Stomach (tissue), 4 donors: ENCODE results near the gene SIM1.

ENCODE experiments used
- EP300 ChIP-seq: sonication (generic); formaldehyde crosslinking; IDR thresholded peaks from one replicate; pipeline ENCODE4 v1.6.1; 2017; ENCODE audit warnings: antibody characterized with exemption
- POLR2A ChIP-seq, 4 donors: fragments of 450-650 bp; IDR thresholded peaks; one replicate each; pipeline ENCODE4 v1.6.1; 2016; ENCODE audit warnings: antibody characterized with exemption in 4 of 4, control low read depth in 2 of 4, mild to moderate bottlenecking in 1 of 4, moderate library complexity in 1 of 4
- POLR2AphosphoS5 ChIP-seq, 3 donors: sonication (generic); formaldehyde crosslinking; IDR thresholded peaks; one replicate each; pipeline ENCODE4 v1.6.1; 2016; ENCODE audit warnings: antibody characterized with exemption in 3 of 3
- TF ChIP-seq, protein P1 (sequence below), 7 experiments: fragments of 450-650 bp in 4 of 7; fragments of 200-600 bp in 3 of 7; sonication (generic) in 3 of 7; IDR thresholded peaks; one replicate each; pipeline ENCODE4 v1.5.1; 2016 to 2019; ENCODE audit warnings: antibody characterized with exemption in 7 of 7, control low read depth in 2 of 7, mild to moderate bottlenecking in 1 of 7

DNA sequence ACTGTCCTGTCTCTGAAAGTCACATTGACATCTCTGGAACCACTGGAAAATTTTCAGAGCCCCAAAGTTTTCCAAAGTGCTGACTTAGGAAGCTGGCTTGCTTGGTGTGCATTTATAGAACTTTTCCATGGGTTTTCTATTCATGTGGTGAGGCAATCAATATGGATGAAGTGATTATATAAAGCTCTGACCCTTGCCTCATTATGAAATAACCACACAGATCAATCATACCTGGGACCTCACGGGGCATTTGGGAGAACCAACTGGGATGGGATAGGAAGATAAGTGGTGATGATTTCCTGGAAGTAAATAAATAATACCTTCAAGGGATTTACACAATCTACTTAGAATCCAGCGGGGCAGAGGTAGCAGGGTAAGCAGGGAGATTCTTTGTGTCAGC lies 22.9 kb upstream of the SIM1 start:
- TF ChIP-seq POLR2AphosphoS5 (IDR thresholded peaks at IDR 0.05) (no peak), POLR2A (IDR thresholded peaks at IDR 0.05) (no peak), EP300 (no peak)
- TF ChIP-seq, protein P1, sequence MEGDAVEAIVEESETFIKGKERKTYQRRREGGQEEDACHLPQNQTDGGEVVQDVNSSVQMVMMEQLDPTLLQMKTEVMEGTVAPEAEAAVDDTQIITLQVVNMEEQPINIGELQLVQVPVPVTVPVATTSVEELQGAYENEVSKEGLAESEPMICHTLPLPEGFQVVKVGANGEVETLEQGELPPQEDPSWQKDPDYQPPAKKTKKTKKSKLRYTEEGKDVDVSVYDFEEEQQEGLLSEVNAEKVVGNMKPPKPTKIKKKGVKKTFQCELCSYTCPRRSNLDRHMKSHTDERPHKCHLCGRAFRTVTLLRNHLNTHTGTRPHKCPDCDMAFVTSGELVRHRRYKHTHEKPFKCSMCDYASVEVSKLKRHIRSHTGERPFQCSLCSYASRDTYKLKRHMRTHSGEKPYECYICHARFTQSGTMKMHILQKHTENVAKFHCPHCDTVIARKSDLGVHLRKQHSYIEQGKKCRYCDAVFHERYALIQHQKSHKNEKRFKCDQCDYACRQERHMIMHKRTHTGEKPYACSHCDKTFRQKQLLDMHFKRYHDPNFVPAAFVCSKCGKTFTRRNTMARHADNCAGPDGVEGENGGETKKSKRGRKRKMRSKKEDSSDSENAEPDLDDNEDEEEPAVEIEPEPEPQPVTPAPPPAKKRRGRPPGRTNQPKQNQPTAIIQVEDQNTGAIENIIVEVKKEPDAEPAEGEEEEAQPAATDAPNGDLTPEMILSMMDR (IDR thresholded peaks at IDR 0.05): no peak
